SK-N-MC (cell line): Measurements from ENCODE around the gene AKAP6.

Source experiments
- EZH2 ChIP-seq: fragments of 200-600 bp; sonication (generic); IDR thresholded peaks from one replicate; pipeline ENCODE4 v1.6.1; 2017; ENCODE audit warnings: antibody characterized with exemption
- FOXP2 ChIP-seq: optimal IDR thresholded peaks from 2 replicates; pipeline ENCODE3; 2011; ENCODE audit warnings: mild to moderate bottlenecking, moderate library complexity; ENCODE audit not compliant: insufficient read depth; ENCODE audit errors: extremely low read length, control extremely low read depth
- POLR2AphosphoS5 ChIP-seq: IDR thresholded peaks from 2 replicates; pipeline ENCODE4 v1.6.1; 2012; ENCODE audit warnings: mild to moderate bottlenecking, low read depth, low read length, borderline replicate concordance

DNA sequence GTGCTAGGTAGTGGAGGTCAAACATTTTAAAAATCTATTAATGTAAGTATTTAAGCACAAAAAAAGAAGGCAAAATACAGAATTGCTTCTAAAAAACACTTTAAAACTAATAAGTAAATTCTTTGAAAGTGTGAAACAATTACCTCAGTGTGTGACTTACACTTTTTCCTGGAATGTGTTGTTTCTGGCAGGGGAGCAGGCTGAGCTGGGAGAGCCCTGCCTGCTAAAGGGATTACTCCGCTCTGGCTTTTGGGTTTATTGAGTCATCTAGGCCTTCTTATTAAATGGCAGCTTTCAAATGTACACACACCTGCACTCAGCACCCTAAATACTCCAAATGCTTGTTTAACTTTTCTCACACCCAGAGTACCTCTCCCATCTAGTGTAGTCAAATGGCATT is 279.8 kb downstream of the AKAP6 start:
- no peak for TF ChIP-seq POLR2AphosphoS5
- no peak for TF ChIP-seq EZH2
- TF ChIP-seq FOXP2: no peak
